Islet precursor cell (in vitro differentiated cells): ENCODE data around the gene MEIS1.
"Not testable (repeated sequence)": the region's sequence is repeated elsewhere in the genome, so short reads cannot be mapped to it uniquely, and the experiment has no call there.

Experiments
- DNase-seq: peaks from one replicate; pipeline ENCODE4 v3.0.0-alpha.2; 2018

Gene MEIS1

DNA sequence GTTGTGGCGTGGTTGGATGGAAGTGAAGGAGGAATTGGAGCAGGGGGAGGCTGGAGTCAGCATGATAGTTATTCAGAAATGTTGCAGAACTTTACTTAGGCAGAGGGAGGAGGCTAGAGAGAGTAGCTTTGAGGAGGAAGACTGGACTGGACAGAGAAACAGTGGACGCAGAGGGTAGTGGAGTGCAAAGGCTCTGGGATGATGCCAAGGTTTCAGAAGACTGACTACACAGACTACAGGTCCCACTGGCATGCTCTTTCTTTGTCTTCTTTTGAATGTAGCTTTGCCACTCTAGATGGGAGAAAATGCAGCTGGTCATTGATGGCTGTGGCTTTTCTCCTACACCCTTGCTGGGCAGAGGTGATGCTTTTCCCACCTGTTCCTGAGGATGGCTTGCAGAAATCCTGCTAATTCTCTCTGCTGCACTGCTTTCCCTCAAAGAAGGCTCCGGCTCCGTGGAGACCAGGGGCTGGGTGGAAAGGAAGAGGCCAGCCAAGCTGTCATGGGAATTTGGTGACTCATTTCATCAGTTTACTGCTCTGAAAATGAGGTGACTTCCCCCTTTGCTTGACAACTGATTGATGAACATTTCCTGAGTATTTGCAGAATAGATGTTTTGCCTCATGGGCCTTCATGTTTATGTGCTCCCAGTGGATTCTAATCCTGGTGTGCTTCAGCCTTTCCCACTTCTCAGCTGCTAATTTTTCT is 42.4 kb downstream of the MEIS1 start:
- peak; percentile 63 for DNase-seq

DNA sequence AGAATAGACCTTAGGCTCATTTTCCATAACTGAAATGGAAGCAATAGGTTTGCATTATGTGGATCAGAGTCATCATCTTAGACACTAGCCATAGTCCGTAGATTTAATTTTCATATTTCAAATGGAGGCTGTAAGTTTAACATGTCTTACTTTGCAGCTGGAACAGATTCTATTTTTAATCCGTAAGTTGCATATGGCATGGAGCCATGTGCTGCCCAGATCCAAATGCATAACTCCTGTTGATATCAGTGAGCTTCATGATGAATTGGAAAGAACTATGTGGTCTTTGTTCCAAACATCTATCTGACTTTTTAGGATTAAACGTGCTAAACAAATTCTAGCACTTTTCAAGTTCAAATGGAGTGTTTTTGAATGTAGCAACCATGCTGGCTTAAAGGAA is 43.4 kb downstream of the MEIS1 start:
- no peak for DNase-seq

GRCh38 chr2:66478731-66479316 is 43.9 kb downstream of the MEIS1 start:
- DNase-seq: no peak

DNA sequence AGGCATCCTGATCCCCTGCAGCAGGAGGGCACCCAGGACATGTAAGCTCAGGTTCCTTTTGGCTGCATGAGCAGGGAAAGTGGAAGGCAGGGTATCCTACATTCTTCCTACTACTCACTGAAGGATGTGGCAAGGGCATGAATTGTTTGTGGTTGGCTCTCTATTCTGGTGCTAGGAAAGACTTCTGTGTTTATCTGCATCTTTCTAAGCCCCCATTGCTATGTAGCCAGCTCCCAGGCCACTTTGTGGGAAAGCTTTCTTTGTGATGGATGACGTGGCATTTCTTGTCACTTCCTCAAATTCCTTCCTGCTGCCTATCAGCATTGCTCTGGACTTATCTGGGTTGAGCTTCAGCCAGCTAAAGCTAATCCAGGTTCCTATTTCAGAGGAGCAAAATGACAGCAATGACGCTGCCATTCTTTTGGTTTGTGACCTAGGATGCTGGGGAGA is 46.2 kb downstream of the MEIS1 start:
- peak; percentile 94 for DNase-seq

- DNase-seq: not testable (repeated sequence)
Measured at GRCh38 chr2:66485252-66485651, 50.3 kb downstream of the MEIS1 start.

- no peak for DNase-seq
Measured at GRCh38 chr2:66488946-66489345, 54.0 kb downstream of the MEIS1 start.

DNA sequence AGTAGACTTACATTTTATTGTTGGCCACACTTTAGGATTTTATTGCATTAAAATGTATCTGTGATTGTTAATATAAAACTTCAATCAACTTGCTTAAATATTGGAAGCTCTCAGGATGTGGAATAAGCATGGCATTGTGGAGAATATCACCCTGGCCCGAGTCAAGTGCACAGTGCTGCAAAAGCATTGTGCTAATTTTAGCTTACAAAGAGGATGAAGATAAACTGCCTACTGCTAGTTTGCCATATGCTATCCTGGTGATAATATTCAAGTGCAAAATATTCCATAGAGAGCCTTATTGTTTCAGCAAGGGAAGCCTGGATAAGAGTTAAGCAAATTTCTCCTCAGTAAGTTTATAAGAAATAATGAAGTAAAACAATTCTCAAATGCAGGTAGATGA is 54.5 kb downstream of the MEIS1 start:
- DNase-seq: no peak

- DNase-seq: no peak
Measured at GRCh38 chr2:66490588-66491001, 55.7 kb downstream of the MEIS1 start.

GRCh38 chr2:66494708-66495107 is 59.8 kb downstream of the MEIS1 start:
- no peak for DNase-seq

GRCh38 chr2:66495788-66496640 is 61.1 kb downstream of the MEIS1 start:
- DNase-seq: peak; percentile 87

DNA sequence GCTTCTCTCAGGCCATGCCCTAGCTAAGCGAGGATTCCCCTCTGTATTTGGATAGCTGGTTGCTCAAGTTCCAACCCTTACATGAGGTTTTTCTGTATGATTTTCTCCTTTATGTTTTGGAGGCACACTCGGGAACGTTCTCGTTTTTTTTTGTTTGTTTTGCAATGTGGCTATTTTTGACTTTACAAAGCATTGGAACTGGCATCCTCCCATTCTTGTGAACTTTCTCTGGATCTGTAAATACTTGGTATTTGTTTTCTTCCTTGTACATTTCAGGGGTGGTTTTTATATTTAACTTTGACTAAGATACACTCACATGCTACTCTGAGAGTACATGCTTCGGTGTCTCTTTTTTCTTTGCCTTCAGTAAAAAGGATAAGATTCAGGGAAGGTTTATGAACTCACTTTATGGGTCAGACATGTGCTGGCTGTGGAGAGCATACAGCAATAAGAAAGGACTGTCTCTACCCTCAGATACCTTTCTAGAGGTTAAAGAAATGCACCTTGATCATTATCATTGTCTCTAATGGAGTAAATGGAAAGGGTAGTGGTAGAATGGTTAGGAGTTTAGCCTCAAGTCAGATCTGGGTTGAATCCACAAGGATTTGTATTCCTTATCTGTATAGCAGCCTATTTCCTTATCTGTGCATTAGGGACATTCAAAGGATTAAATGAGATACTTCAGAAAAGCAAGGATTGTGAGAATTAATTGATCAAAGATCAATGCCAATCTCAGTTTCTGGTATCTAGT is 61.9 kb downstream of the MEIS1 start:
- no peak for DNase-seq

- no peak for DNase-seq
Measured at GRCh38 chr2:66497431-66498288, 62.7 kb downstream of the MEIS1 start.

- DNase-seq: peak; percentile 81
Measured at GRCh38 chr2:66498289-66498975, 63.5 kb downstream of the MEIS1 start.

DNA sequence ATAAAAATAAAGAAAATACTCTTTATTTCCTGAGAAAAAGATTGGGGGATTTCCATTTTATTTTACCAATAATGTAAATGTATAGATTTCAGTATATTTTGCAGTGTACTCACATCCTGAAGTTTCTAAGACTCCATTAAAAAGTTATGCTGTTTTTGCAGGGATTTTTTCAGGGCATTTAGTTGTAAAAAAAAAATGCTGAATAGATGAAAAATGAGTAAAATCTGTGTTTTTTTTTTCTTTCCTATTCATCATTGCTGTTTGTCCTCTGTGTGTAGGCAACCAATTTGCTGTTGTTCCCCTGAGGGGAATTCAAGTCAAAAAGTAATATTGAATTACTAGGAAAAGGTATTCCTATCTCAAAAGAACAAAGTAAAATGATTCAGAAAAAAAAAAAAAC is 66.3 kb downstream of the MEIS1 start:
- DNase-seq: no peak

DNA sequence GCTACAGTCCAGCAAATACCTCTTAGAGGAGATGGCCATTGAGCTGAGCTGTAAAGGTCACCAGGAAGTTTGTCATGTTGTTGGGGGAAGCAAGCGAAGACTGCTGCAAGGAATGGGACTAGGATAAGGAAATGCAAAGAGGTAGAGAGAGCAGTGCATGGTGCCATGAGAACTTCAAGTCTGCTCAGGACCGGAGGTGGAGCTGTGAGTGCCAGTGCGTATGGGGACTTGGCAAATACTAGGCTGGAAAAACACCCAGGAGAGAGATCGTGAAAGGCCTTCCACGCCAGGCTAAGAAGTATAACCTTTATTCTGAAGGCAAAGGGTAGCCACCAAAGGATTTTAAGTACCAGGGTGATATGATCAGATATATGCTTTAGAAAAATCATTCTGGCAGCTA is 71.3 kb downstream of the MEIS1 start:
- no peak for DNase-seq

DNA sequence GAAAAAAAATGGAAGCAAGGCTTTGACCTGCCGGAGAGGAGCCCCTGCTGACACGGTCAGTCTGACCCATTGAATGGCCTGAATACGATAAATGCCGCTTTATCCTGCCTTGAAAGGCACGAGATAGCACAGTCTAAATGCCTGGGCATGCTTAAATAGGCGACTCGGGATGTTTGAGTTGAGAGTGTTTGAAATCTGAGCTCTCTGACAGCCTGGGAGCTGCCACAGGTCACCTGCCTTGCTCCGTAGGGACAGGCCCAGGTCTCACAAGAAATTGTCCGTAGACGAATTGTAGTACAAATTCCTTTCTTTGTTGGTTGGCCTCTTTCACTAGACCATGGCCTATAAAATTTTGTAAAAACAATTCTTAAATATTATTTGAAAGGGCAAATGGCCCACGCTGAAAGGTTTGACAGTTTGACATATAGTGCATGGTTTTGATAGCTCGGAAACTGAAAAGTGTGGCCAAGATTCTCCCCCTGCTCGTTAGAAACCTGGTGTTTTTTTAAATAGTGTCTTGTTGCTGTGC is 72.8 kb downstream of the MEIS1 start:
- peak; percentile 89 for DNase-seq

DNA sequence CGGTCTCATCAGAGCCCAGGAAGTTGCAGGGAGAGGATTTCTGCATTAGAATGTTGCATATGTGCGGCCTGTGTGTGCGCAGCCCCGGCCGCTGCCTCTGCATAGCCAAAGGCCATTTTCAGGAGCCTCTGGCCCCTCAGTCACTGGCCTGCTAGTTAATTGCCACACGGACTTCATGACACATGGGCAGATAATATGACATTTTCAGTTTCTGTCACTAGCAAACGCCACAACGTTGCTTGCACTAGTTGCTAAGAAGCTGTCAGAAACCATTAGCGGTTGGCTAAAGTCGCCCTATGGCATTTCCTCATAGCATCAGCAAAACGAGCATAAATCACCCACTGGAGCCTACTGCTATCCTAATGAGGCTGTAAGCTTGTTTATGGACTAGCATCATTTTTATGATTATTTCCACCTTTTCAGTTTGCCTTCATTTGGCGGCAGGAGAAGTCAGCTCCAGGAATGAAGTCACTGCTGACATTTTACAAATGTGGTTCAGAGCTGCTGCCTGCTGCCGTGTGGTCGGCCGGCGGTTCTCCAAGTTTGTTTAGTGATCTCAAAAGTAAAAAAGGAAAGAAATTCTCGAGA is 73.7 kb downstream of the MEIS1 start:
- DNase-seq: peak; percentile 85

DNA sequence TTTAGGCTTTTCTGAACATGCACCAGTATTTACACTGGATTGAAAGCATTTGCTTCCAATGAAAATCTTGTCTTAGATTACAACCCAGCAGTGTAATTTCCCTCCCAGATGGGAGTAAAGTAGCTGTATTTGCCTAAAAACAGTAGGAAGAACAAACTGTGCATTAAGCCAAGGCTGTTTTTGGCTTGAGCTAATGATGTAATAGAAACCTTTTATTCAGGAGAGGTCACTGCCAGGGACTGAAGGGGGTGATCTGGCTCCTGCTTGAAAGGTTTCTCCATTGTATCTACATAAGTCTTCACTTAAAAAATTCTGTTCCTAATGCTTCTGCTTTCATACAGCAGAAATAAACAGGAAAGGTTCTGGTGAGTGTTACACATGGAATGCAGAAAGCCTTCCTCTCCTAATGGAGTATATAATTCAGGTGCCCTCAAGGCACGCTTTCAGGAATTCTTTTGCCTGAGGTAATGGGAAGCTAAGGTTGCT is 74.4 kb downstream of the MEIS1 start:
- peak; percentile 86 for DNase-seq

DNA sequence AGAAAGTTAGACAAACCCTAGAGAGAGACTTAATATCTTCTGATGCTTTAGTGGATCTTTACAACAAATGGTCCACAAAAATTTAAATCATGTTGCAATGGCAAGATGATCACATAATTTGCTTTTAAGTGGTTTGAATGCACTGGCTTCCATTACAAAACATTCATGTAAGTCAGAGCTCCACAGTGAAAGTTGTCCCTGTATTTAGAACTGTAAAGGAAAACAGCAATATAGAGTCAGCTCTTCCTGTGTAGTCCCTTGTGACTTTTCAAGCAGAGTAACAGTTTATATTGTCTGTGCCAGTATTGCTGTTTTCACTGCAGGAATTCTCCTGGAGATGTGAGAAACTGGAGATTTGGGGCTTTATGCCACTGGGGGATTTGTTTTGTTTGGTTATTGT is 77.7 kb downstream of the MEIS1 start:
- DNase-seq: no peak

DNA sequence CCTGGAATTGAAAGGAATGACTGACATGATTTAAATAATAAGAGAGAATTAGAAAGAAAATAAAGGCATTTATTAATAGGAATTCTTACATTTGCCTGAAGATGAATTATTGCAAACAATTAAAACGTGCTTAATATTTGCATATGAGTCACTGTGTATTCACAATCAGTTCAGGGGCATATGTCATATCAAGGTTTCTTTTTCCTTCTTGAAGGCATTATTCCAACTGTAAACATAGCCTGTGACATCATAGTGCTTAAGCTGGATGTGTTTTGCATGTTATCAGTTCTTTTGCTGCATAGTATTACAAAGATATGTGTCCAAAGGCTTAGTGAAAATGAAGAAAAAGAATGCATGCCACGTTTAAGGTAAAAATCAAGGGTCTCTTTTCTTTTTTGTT is 80.8 kb downstream of the MEIS1 start:
- DNase-seq: no peak

GRCh38 chr2:66516499-66516898 is 81.6 kb downstream of the MEIS1 start:
- no peak for DNase-seq
